GM12878 (cell line): ENCODE results near the gene UBE3B. TPM values are rescaled to one million over a fixed set of nuclear protein-coding genes. Genes with fewer than 3 reads are reported as not detected.

Experiments used
- ATAC-seq: fragments of 200-7000 bp; cut with Tn5 transposase; 3 replicates; pipeline ENCODE4 v1.9.1; 2020; ENCODE audit warnings: mild to moderate bottlenecking, moderate library complexity
- BruUV-seq: library from RNA; stranded (reverse); fragments of 400-500 nt; replicated peaks from 2 replicates; lab custom pipeline; 2021; lab: Mats Ljungman, UMichigan
- CTCF ChIA-PET: fragments of 300-600 bp; sonication (Branson Sonifier 250); formaldehyde crosslinking; extraction: SDS; loops from one replicate; lab custom pipeline; 2021; ENCODE audit warnings: inconsistent platforms; lab: Yijun Ruan, JAX
- POLR2A ChIA-PET: fragments of 350-600 bp; formaldehyde crosslinking; extraction: SDS; loops from one replicate; lab custom pipeline; 2021; ENCODE audit warnings: inconsistent platforms; lab: Charles Lee
- RAD21 ChIA-PET: fragments of 300-600 bp; sonication (Branson Sonifier 250); formaldehyde crosslinking; loops from one replicate; lab custom pipeline; 2023; ENCODE audit warnings: antibody characterized with exemption; ENCODE audit not compliant: unreplicated experiment; lab: Charles Lee
- SMC1A ChIA-PET: fragments of 300-600 bp; sonication (Branson Sonifier 250); formaldehyde crosslinking; loops from one replicate; lab custom pipeline; 2023; ENCODE audit not compliant: unreplicated experiment, uncharacterized antibody; lab: Charles Lee
- DNase-seq: peaks from one replicate; pipeline ENCODE4 v3.0.0-alpha.2; 2011; ENCODE audit warnings: low read depth, low spot score
- FAIRE-seq: peaks from 3 replicates; lab custom pipeline; 2011; peaks lifted over from hg19 to GRCh38; lab: Jason Lieb, UNC
- H2AFZ ChIP-seq: 2 replicates; pipeline ENCODE4 v1.6.0; 2011; ENCODE audit warnings: low read depth, low read length, control low read depth; ENCODE audit not compliant: control insufficient read depth
- H3K27ac ChIP-seq: 2 replicates; pipeline ENCODE4 v1.5.1; 2011; ENCODE audit warnings: control low read depth; ENCODE audit not compliant: control insufficient read depth, insufficient read depth
- H3K27me3 ChIP-seq, 2 experiments: replicated peaks in 1 of 2; 2 replicates each; pipeline versions ENCODE4 v1.6.0 to v1.6.1; 2011; ENCODE audit warnings: low read length in 1 of 2; ENCODE audit not compliant: control insufficient read depth in 2 of 2, insufficient read depth in 2 of 2
- H3K36me3 ChIP-seq, 2 experiments: 2 replicates each; pipeline ENCODE4 v1.5.1; 2011; ENCODE audit warnings: low read length in 1 of 2; ENCODE audit not compliant: control insufficient read depth in 2 of 2, insufficient read depth in 2 of 2
- H3K4me1 ChIP-seq: 2 replicates; pipeline ENCODE4 v1.6.1; 2011; ENCODE audit warnings: mild to moderate bottlenecking, low read length, moderate library complexity, mixed read lengths; ENCODE audit not compliant: control insufficient read depth, insufficient read depth
- H3K4me2 ChIP-seq: 2 replicates; pipeline ENCODE4 v1.6.0; 2011; ENCODE audit warnings: control low read depth; ENCODE audit not compliant: control insufficient read depth, insufficient read depth
- H3K4me3 ChIP-seq: fragments of 200-600 bp; sonication (generic); 2 replicates; pipeline ENCODE4 v1.5.1; 2016
- H3K79me2 ChIP-seq: 2 replicates; pipeline ENCODE4 v1.6.0; 2011; ENCODE audit warnings: low read length; ENCODE audit not compliant: control insufficient read depth, insufficient read depth
- H3K9ac ChIP-seq: 2 replicates; pipeline ENCODE4 v1.8.0; 2011; ENCODE audit warnings: low read length, control low read depth, mixed read lengths; ENCODE audit not compliant: control insufficient read depth, insufficient read depth
- H3K9me3 ChIP-seq: replicated peaks from 3 replicates; pipeline ENCODE4 v1.5.1; 2011; ENCODE audit warnings: mild to moderate bottlenecking, low read length; ENCODE audit not compliant: control insufficient read depth, insufficient read depth
- H4K20me1 ChIP-seq: 2 replicates; pipeline ENCODE4 v1.6.0; 2011; ENCODE audit not compliant: control insufficient read depth, insufficient read depth
- CREM ChIP-seq: IDR thresholded peaks from 2 replicates; pipeline ENCODE4 v1.6.1; 2014; ENCODE audit warnings: antibody characterized with exemption, low read depth
- EGR1 ChIP-seq, 2 experiments: IDR thresholded peaks; 1 replicate in 1 of 2; 2 replicates in 1 of 2; pipeline ENCODE4 v1.6.1; 2011 to 2012; ENCODE audit warnings: low read depth in 2 of 2, low read length in 2 of 2, borderline replicate concordance in 1 of 2, mild to moderate bottlenecking in 1 of 2, moderate library complexity in 1 of 2
- FOS ChIP-seq: IDR thresholded peaks from 3 replicates; pipeline ENCODE4 v1.6.1; 2011; ENCODE audit warnings: borderline replicate concordance; ENCODE audit not compliant: insufficient read length; ENCODE audit errors: extremely low read depth
- NFXL1 ChIP-seq: fragments of 450-650 bp; IDR thresholded peaks from 2 replicates; pipeline ENCODE4 v1.6.1; 2017; ENCODE audit warnings: antibody characterized with exemption, mild to moderate bottlenecking, borderline replicate concordance
- POLR2AphosphoS5 ChIP-seq: IDR thresholded peaks from 2 replicates; pipeline ENCODE4 v1.6.1; 2011; ENCODE audit warnings: mild to moderate bottlenecking, low read length, inconsistent platforms
- RCOR1 ChIP-seq: conservative IDR thresholded peaks from 2 replicates; pipeline ENCODE4 v1.6.1; 2012; ENCODE audit warnings: low read depth, low read length, improper control_type of control experiment
- SMAD1 ChIP-seq: fragments of 450-650 bp; IDR thresholded peaks from 2 replicates; pipeline ENCODE4 v1.6.1; 2018; ENCODE audit warnings: mild to moderate bottlenecking, low read depth; ENCODE audit not compliant: partially characterized antibody
- STAT3 ChIP-seq: IDR thresholded peaks from 2 replicates; pipeline ENCODE4 v1.6.1; 2011; ENCODE audit warnings: low read depth, low read length, improper control_type of control experiment
- ZZZ3 ChIP-seq: IDR thresholded peaks from 2 replicates; pipeline ENCODE4 v1.6.1; 2011; ENCODE audit warnings: low read depth; ENCODE audit not compliant: control insufficient read depth, insufficient read length
- WGBS: methylation state at CpG from one replicate; pipeline ENCODE4 v1.1.6; 2016; ENCODE audit warnings: low lambda C conversion rate; ENCODE audit not compliant: insufficient replicate concordance, insufficient coverage; ENCODE audit errors: missing lambda C conversion rate; 5-methylcytosine and 5-hydroxymethylcytosine counted together
- in situ Hi-C: fragments of 300-500 bp; cut with MboI; formaldehyde crosslinking; loops from 9 replicates; pipeline ENCODE4 v1.14.3; 2018; ENCODE audit warnings: mixed read lengths
- intact Hi-C: fragments of 100-400 bp; cut with micrococcal nuclease; formaldehyde crosslinking; loops from one replicate; pipeline ENCODE4 v1.14.2; 2022; ENCODE audit not compliant: unreplicated experiment
- polyA plus RNA-seq, 11 experiments: library from polyadenylated mRNA; depleted of rRNA in 4 of 11; unstranded in 6 of 11; stranded (reverse) in 5 of 11; fragments of >200 nt; fragmentation: Nextera tagmentation in 4 of 11; fragmentation: Illumina TruSeq in 1 of 11; extraction: Ambion mirVana in 4 of 11; extraction: Trizol in 1 of 11; gene quantifications; 1 replicate in 1 of 11; 2 replicates in 10 of 11; pipeline versions ENCODE4 v1.2.1 to v1.2.3, GENCODE V29; 2011 to 2016; ENCODE audit warnings: inconsistent platforms in 2 of 11, missing spikeins in 2 of 11, low read depth in 1 of 11
- total RNA-seq, 4 experiments: library from RNA; depleted of rRNA in 3 of 4; stranded (reverse); fragments of >200 nt in 3 of 4; fragmentation: Illumina TruSeq in 1 of 4; extraction: Trizol in 1 of 4; gene quantifications; 2 replicates each; pipeline versions ENCODE4 v1.2.1 to v1.2.3, GENCODE V29; 2013 to 2021
- TF ChIP-seq, protein P1 (sequence below): fragments of 450-650 bp; formaldehyde crosslinking; IDR thresholded peaks from 2 replicates; pipeline ENCODE4 v1.4.0; 2020; ENCODE audit warnings: mild to moderate bottlenecking, moderate library complexity
- TF ChIP-seq, protein P2 (sequence below): IDR thresholded peaks from 2 replicates; pipeline ENCODE4 v1.6.1; 2011; ENCODE audit warnings: low read depth, mild to moderate bottlenecking, low read length, moderate library complexity, borderline replicate concordance; ENCODE audit errors: extremely low read depth
- TF ChIP-seq, protein P3 (sequence below): fragments of 450-650 bp; conservative IDR thresholded peaks from 2 replicates; pipeline ENCODE4 v1.6.1; 2017; ENCODE audit warnings: mild to moderate bottlenecking, moderate library complexity

The UBE3B gene
- total and polyA plus RNA-seq, 10 of the 15 experiments (the other 5 are each of a cell fraction or from before 2014, with no cell fraction given) = 7.4 to 25.3 (median 17.1) TPM

GRCh38 chr12:109577311-109577710 lies 99.9 kb downstream of the UBE3B start:
- 100% methylated on average over 1 of the region's 1 CpG for WGBS
- intact Hi-C loops (no loop called here), in situ Hi-C loops (no loop called here)
- Histone ChIP-seq H3K4me1 (no peaks in the 10 kb centered on the region), H3K4me2 (no peak overlapping the region), H3K4me3 (no peak overlapping the region), H3K27ac (no peak overlapping the region), H4K20me1 (no peaks in the 10 kb centered on the region), H2AFZ (no peak overlapping the region), H3K79me2 (peaks cover 17% of the 10 kb centered on the region), H3K27me3 (no peaks in the 10 kb centered on the region), H3K9ac (no peak overlapping the region), H3K36me3 (peaks cover 2 to 23% of the 10 kb centered on the region in 2 experiments; a peak in 3 of 4 replicates), H3K9me3 (no peaks in the 10 kb centered on the region)
- ChIA-PET POLR2A (no interaction called here), SMC1A (no interaction called here), RAD21 (no interaction called here), CTCF (no interaction called here)
- ATAC-seq = no peak
- no TSS peak for BruUV-seq
- no peak for DNase-seq
- TF ChIP-seq SMAD1 (no peak), NFXL1 (no peak), ZZZ3 (no peak), RCOR1 (no peak), EGR1 (IDR thresholded peaks at IDR 0.05; ENCODE audit: borderline replicate concordance in 1 of 2, low read depth in 2 of 2, low read length in 2 of 2) (no peak), FOS (no peak), POLR2AphosphoS5 (no peak), STAT3 (no peak), CREM (no peak)
- TF ChIP-seq, protein P1, sequence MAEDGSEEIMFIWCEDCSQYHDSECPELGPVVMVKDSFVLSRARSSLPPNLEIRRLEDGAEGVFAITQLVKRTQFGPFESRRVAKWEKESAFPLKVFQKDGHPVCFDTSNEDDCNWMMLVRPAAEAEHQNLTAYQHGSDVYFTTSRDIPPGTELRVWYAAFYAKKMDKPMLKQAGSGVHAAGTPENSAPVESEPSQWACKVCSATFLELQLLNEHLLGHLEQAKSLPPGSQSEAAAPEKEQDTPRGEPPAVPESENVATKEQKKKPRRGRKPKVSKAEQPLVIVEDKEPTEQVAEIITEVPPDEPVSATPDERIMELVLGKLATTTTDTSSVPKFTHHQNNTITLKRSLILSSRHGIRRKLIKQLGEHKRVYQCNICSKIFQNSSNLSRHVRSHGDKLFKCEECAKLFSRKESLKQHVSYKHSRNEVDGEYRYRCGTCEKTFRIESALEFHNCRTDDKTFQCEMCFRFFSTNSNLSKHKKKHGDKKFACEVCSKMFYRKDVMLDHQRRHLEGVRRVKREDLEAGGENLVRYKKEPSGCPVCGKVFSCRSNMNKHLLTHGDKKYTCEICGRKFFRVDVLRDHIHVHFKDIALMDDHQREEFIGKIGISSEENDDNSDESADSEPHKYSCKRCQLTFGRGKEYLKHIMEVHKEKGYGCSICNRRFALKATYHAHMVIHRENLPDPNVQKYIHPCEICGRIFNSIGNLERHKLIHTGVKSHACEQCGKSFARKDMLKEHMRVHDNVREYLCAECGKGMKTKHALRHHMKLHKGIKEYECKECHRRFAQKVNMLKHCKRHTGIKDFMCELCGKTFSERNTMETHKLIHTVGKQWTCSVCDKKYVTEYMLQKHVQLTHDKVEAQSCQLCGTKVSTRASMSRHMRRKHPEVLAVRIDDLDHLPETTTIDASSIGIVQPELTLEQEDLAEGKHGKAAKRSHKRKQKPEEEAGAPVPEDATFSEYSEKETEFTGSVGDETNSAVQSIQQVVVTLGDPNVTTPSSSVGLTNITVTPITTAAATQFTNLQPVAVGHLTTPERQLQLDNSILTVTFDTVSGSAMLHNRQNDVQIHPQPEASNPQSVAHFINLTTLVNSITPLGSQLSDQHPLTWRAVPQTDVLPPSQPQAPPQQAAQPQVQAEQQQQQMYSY = no peak
- TF ChIP-seq, protein P2, sequence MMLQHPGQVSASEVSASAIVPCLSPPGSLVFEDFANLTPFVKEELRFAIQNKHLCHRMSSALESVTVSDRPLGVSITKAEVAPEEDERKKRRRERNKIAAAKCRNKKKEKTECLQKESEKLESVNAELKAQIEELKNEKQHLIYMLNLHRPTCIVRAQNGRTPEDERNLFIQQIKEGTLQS = no peak
- TF ChIP-seq, protein P3, sequence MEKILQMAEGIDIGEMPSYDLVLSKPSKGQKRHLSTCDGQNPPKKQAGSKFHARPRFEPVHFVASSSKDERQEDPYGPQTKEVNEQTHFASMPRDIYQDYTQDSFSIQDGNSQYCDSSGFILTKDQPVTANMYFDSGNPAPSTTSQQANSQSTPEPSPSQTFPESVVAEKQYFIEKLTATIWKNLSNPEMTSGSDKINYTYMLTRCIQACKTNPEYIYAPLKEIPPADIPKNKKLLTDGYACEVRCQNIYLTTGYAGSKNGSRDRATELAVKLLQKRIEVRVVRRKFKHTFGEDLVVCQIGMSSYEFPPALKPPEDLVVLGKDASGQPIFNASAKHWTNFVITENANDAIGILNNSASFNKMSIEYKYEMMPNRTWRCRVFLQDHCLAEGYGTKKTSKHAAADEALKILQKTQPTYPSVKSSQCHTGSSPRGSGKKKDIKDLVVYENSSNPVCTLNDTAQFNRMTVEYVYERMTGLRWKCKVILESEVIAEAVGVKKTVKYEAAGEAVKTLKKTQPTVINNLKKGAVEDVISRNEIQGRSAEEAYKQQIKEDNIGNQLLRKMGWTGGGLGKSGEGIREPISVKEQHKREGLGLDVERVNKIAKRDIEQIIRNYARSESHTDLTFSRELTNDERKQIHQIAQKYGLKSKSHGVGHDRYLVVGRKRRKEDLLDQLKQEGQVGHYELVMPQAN = no peak
- no peak for FAIRE-seq
